Measurements from ENCODE around the gene PPM1H. TPM values are rescaled to one million over a fixed set of nuclear protein-coding genes. Genes with fewer than 3 reads are reported as not detected.

The PPM1H gene
- total and polyA plus RNA-seq, 10 of the 15 experiments (the other 5 are each of a cell fraction or from before 2014, with no cell fraction given), result 0.11 to 0.83 (median 0.49) TPM

DNA sequence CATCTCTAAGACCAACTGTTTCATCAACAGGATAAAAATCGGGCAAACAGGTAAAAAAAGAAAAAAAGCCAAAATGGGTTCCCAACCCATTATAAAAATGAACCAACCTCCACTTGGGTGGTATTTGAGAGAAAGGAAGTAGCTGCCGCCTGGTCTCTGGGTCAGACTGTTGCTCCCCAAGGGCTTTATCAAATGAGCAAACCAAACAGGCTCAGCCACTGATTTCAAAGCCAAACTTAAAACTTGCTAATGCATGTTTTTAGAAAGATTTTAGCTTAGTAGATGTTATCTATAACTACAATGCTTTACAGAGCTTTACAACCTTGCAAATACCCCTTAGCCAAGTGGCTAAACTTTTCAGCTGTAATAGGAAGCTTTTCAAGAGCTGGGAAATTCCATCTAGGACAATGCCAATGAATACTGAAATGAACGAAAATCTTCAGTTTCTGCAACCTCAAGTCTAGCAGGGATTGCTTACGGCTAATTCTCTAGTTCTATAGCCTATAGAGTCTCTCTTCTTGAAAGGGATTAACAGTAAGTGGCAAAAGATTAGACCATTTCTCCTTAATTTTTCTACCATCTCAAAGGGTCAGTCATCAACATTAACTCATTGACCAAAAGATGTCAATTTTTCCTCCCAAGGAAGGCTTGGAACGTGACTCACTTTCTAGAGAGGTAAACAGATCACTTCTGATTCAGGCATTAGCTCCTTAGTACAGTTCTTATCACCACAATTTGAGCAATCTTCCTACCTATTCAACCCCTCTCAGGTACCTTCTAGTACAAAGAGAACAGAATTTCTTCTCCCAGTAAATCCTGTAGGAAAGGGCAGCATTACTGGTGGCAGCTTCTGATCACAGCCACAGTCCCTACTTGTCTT is 4.2 kb downstream of the PPM1H start:
- Histone ChIP-seq H3K36me3 (ENCODE audit: control insufficient read depth in 2 of 2, insufficient read depth in 2 of 2, low read length in 1 of 2) (no peaks in the 10 kb centered on the region), H3K9ac (ENCODE audit: control insufficient read depth, insufficient read depth, low read length) (no peak overlapping the region), H3K4me2 (ENCODE audit: control insufficient read depth, insufficient read depth) (no peak overlapping the region), H3K27me3 (replicated peaks in 1 of 2; ENCODE audit: control insufficient read depth in 2 of 2, insufficient read depth in 2 of 2, low read length in 1 of 2) (peaks cover 7 to 24% of the 10 kb centered on the region in 2 experiments), H3K4me1 (ENCODE audit: control insufficient read depth, insufficient read depth, low read length) (peaks cover 6% of the 10 kb centered on the region), H3K4me3 (no peak overlapping the region), H3K27ac (ENCODE audit: control insufficient read depth, insufficient read depth) (no peak overlapping the region), H3K79me2 (ENCODE audit: control insufficient read depth, insufficient read depth, low read length) (no peaks in the 10 kb centered on the region), H2AFZ (ENCODE audit: control insufficient read depth, low read depth, low read length) (no peak overlapping the region), H4K20me1 (ENCODE audit: control insufficient read depth, insufficient read depth) (no peaks in the 10 kb centered on the region), H3K9me3 (replicated peaks; ENCODE audit: control insufficient read depth, insufficient read depth, low read length) (no peaks in the 10 kb centered on the region)
- no TSS peak for BruUV-seq (replicated peaks)
- 13% methylated on average over 5 of the region's 5 CpGs for WGBS (ENCODE audit: insufficient coverage, insufficient replicate concordance, low lambda C conversion rate, missing lambda C conversion rate)
- no peak for FAIRE-seq
- SMC1A ChIA-PET (ENCODE audit: uncharacterized antibody, unreplicated experiment), result interaction anchor here (1.0 kb wide), 2 partner anchors 14 kb away, joined by 3 read pairs; no protein-coding TSS in a partner anchor
- no peak for DNase-seq (ENCODE audit: low read depth, low spot score)
- CTCF ChIA-PET, result interaction anchor here (0.6 to 1.5 kb wide), 2 partner anchors 14 to 40 kb away, joined by 3 read pairs; no protein-coding TSS in a partner anchor
- in situ Hi-C loops (cut with MboI) (no loop called here), intact Hi-C loops (cut with micrococcal nuclease; ENCODE audit: unreplicated experiment) (no loop called here)
- ATAC-seq, result no peak
- RAD21 ChIA-PET (ENCODE audit: unreplicated experiment), result no interaction called here
- POLR2A ChIA-PET, result no interaction called here
- TF ChIP-seq SPI1 (IDR thresholded peaks at IDR 0.05; ENCODE audit: borderline replicate concordance, insufficient read depth, low read depth, low read length) (no peak), ZNF592 (IDR thresholded peaks at IDR 0.05) (no peak), TBL1XR1 (IDR thresholded peaks at IDR 0.05; ENCODE audit: low read depth, low read length) (no peak), HCFC1 (IDR thresholded peaks at IDR 0.05; ENCODE audit: low read length) (no peak), TCF7 (IDR thresholded peaks at IDR 0.05; ENCODE audit: borderline replicate concordance) (no peak), SMAD1 (IDR thresholded peaks at IDR 0.05; ENCODE audit: low read depth, partially characterized antibody) (no peak)
- TF ChIP-seq, protein P1, sequence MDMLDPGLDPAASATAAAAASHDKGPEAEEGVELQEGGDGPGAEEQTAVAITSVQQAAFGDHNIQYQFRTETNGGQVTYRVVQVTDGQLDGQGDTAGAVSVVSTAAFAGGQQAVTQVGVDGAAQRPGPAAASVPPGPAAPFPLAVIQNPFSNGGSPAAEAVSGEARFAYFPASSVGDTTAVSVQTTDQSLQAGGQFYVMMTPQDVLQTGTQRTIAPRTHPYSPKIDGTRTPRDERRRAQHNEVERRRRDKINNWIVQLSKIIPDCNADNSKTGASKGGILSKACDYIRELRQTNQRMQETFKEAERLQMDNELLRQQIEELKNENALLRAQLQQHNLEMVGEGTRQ (IDR thresholded peaks at IDR 0.05; ENCODE audit: borderline replicate concordance, low read depth, low read length), result no peak
- TF ChIP-seq, protein P2, sequence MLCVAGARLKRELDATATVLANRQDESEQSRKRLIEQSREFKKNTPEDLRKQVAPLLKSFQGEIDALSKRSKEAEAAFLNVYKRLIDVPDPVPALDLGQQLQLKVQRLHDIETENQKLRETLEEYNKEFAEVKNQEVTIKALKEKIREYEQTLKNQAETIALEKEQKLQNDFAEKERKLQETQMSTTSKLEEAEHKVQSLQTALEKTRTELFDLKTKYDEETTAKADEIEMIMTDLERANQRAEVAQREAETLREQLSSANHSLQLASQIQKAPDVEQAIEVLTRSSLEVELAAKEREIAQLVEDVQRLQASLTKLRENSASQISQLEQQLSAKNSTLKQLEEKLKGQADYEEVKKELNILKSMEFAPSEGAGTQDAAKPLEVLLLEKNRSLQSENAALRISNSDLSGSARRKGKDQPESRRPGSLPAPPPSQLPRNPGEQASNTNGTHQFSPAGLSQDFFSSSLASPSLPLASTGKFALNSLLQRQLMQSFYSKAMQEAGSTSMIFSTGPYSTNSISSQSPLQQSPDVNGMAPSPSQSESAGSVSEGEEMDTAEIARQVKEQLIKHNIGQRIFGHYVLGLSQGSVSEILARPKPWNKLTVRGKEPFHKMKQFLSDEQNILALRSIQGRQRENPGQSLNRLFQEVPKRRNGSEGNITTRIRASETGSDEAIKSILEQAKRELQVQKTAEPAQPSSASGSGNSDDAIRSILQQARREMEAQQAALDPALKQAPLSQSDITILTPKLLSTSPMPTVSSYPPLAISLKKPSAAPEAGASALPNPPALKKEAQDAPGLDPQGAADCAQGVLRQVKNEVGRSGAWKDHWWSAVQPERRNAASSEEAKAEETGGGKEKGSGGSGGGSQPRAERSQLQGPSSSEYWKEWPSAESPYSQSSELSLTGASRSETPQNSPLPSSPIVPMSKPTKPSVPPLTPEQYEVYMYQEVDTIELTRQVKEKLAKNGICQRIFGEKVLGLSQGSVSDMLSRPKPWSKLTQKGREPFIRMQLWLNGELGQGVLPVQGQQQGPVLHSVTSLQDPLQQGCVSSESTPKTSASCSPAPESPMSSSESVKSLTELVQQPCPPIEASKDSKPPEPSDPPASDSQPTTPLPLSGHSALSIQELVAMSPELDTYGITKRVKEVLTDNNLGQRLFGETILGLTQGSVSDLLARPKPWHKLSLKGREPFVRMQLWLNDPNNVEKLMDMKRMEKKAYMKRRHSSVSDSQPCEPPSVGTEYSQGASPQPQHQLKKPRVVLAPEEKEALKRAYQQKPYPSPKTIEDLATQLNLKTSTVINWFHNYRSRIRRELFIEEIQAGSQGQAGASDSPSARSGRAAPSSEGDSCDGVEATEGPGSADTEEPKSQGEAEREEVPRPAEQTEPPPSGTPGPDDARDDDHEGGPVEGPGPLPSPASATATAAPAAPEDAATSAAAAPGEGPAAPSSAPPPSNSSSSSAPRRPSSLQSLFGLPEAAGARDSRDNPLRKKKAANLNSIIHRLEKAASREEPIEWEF (IDR thresholded peaks at IDR 0.05; ENCODE audit: insufficient replicate concordance, low read depth, low read length), result no peak

All from GM12878 (cell line).